WTC11 (cell line): Measurements from ENCODE around the gene ADAMTSL5. TPM values are rescaled to one million over a fixed set of nuclear protein-coding genes. Genes with fewer than 3 reads are reported as not detected.

Experiments
- ATAC-seq: fragments of 200-7000 bp; cut with Tn5 transposase; 2 replicates; pipeline ENCODE4 v1.10.0; 2021; ENCODE audit warnings: mild to moderate bottlenecking, moderate library complexity
- CTCF ChIA-PET: fragments of 300-600 bp; sonication (Branson Sonifier 250); formaldehyde crosslinking; loops from one replicate; lab custom pipeline; 2021; ENCODE audit warnings: antibody characterized with exemption; lab: Charles Lee
- POLR2A ChIA-PET: fragments of 350-600 bp; sonication (Branson Sonifier 250); formaldehyde crosslinking; loops from one replicate; lab custom pipeline; 2021; ENCODE audit warnings: antibody characterized with exemption; lab: Charles Lee
- DNase-seq: peaks from one replicate; pipeline ENCODE4 v3.0.0; 2021; ENCODE audit warnings: low spot score
- H3K27ac Mint-ChIP-seq: 2 replicates; pipeline ENCODE4 v1.8.0; 2021; ENCODE audit warnings: mixed read lengths
- H3K27me3 Mint-ChIP-seq: 2 replicates; pipeline ENCODE4 v1.8.0; 2021; ENCODE audit warnings: low read depth, mild to moderate bottlenecking, moderate library complexity, mixed read lengths
- H3K36me3 Mint-ChIP-seq: 2 replicates; pipeline ENCODE4 v1.8.0; 2021; ENCODE audit warnings: mixed read lengths
- H3K4me1 Mint-ChIP-seq: 2 replicates; pipeline ENCODE4 v1.8.0; 2022; ENCODE audit warnings: mixed read lengths
- H3K4me3 Mint-ChIP-seq: 2 replicates; pipeline ENCODE4 v1.8.0; 2021; ENCODE audit warnings: mild to moderate bottlenecking, moderate library complexity, mixed read lengths
- H3K9me3 Mint-ChIP-seq: 2 replicates; pipeline ENCODE4 v1.8.0; 2021; ENCODE audit warnings: mixed read lengths
- IRF2 ChIP-seq: sonication (generic); formaldehyde crosslinking; IDR thresholded peaks from 2 replicates; pipeline ENCODE4 v1.8.0; 2022; ENCODE audit warnings: low read depth, missing genetic modification reagents, borderline replicate concordance
- ZNF396 ChIP-seq: fragments of 250-450 bp; sonication (Bioruptor Pico); IDR thresholded peaks from 2 replicates; pipeline ENCODE4 v1.8.0; 2021; ENCODE audit warnings: mild to moderate bottlenecking, moderate library complexity, borderline replicate concordance
- total RNA-seq: library from RNA; stranded (reverse); gene quantifications from 3 replicates; pipeline ENCODE4 v1.2.3, GENCODE V29; 2021
- TF ChIP-seq, protein P1 (sequence below): sonication (generic); formaldehyde crosslinking; IDR thresholded peaks from 2 replicates; pipeline ENCODE4 v1.8.1; 2023; ENCODE audit warnings: mild to moderate bottlenecking, moderate library complexity, missing genetic modification reagents
- TF ChIP-seq, protein P2 (sequence below): sonication (generic); formaldehyde crosslinking; IDR thresholded peaks from 2 replicates; pipeline ENCODE4 v1.8.1; 2023; ENCODE audit warnings: mild to moderate bottlenecking, missing genetic modification reagents
- TF ChIP-seq, protein P3 (sequence below): fragments of 250-450 bp; sonication (Bioruptor Pico); IDR thresholded peaks from 2 replicates; pipeline ENCODE4 v1.9.0; 2021; ENCODE audit warnings: mild to moderate bottlenecking
- TF ChIP-seq, protein P4 (sequence below): sonication (generic); formaldehyde crosslinking; IDR thresholded peaks from 2 replicates; pipeline ENCODE4 v1.8.0; 2023; ENCODE audit warnings: missing genetic modification reagents, mild to moderate bottlenecking, borderline replicate concordance
- TF ChIP-seq, protein P5 (sequence below): sonication (generic); formaldehyde crosslinking; IDR thresholded peaks from 2 replicates; pipeline ENCODE4 v1.8.0; 2022; ENCODE audit warnings: mild to moderate bottlenecking, missing genetic modification reagents
- TF ChIP-seq, protein P6 (sequence below): sonication (generic); formaldehyde crosslinking; IDR thresholded peaks from 2 replicates; pipeline ENCODE4 v1.8.1; 2023; ENCODE audit warnings: mild to moderate bottlenecking, missing genetic modification reagents

Gene ADAMTSL5
- total RNA-seq, 1 experiment from 2014 or later: 1.5 TPM

DNA sequence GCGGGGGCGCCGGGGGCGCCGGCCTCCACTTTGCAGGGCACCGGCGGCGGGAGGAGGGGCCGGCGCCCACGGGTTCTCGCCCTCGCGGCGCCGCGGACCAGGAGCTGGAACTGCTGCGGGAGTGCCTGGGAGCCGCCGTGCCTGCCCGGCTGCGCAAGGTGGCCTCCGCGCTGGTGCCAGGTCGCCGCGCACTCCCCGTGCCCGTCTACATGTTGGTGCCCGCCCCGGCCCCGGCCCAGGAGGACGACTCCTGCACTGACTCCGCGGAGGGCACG, 45.7 kb downstream of the ADAMTSL5 start:
- ChIA-PET POLR2A (no interaction called here), CTCF (interaction anchor here (1.3 to 5.0 kb wide), 11 partner anchors 8 to 359 kb away, joined by 3 to 76 read pairs (median 9); partner anchors contain the start of gene REEP6)
- H3K4me3 Mint-ChIP-seq: no peak overlapping the region
- ATAC-seq: no peak
- no peak overlapping the region for H3K27ac Mint-ChIP-seq
- peaks cover 76% of the 10 kb centered on the region for H3K27me3 Mint-ChIP-seq
- TF ChIP-seq, protein P1, sequence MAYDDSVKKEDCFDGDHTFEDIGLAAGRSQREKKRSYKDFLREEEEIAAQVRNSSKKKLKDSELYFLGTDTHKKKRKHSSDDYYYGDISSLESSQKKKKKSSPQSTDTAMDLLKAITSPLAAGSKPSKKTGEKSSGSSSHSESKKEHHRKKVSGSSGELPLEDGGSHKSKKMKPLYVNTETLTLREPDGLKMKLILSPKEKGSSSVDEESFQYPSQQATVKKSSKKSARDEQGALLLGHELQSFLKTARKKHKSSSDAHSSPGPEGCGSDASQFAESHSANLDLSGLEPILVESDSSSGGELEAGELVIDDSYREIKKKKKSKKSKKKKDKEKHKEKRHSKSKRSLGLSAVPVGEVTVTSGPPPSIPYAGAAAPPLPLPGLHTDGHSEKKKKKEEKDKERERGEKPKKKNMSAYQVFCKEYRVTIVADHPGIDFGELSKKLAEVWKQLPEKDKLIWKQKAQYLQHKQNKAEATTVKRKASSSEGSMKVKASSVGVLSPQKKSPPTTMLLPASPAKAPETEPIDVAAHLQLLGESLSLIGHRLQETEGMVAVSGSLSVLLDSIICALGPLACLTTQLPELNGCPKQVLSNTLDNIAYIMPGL (CRISPR knock-in tag): peak; percentile 44; the same call in 1 of the 2 replicates
- TF ChIP-seq IRF2 (CRISPR knock-in tag): no peak
- H3K9me3 Mint-ChIP-seq: no peaks in the 10 kb centered on the region
- H3K4me1 Mint-ChIP-seq: peaks cover 2% of the 10 kb centered on the region; the same call in 1 of the 2 replicates
- no peak for DNase-seq
- no peaks in the 10 kb centered on the region for H3K36me3 Mint-ChIP-seq

DNA sequence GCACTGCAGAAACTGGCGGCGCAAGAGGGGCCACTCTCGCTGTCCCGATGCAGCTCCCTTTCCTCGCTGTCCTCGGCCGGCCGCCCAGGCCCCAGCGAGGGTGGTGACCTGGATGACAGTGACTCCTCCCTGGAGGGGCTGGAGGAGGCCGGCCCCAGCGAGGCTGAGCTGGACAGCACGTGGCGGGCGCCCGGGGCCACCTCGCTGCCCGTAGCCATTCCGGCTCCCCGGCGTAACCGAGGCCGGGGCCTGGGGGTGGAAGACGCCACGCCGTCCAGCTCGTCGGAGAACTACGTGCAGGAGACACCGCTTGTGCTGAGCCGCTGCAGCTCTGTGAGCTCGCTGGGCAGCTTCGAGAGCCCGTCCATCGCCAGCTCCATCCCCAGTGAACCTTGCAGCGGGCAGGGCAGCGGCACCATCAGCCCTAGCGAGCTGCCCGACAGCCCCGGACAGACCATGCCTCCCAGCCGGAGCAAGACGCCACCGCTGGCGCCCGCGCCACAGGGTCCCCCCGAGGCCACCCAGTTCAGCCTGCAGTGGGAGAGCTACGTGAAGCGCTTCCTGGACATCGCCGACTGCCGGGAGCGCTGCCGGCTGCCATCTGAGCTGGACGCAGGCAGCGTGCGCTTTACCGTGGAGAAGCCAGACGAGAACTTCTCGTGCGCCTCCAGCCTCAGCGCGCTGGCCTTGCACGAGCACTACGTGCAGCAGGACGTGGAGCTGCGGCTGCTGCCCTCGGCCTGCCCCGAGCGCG, 46.2 kb downstream of the ADAMTSL5 start:
- Mint-ChIP-seq H3K4me1 (peaks cover 2% of the 10 kb centered on the region; the same call in 1 of the 2 replicates), H3K27ac (no peak overlapping the region), H3K9me3 (no peaks in the 10 kb centered on the region), H3K4me3 (peak overlapping the region; percentile 22; the same call in 1 of the 2 replicates), H3K27me3 (peaks cover 71% of the 10 kb centered on the region), H3K36me3 (no peaks in the 10 kb centered on the region)
- ChIA-PET POLR2A (interaction anchor here (1.7 kb wide), 1 partner anchor 11 kb away, joined by 10 read pairs; no protein-coding TSS in a partner anchor), CTCF (interaction anchor here (0.9 to 5.0 kb wide), 17 partner anchors 8 to 360 kb away, joined by 3 to 76 read pairs (median 7); partner anchors contain the start of gene REEP6)
- ATAC-seq (no peak), DNase-seq (peak; percentile 23)
- TF ChIP-seq, protein P2, sequence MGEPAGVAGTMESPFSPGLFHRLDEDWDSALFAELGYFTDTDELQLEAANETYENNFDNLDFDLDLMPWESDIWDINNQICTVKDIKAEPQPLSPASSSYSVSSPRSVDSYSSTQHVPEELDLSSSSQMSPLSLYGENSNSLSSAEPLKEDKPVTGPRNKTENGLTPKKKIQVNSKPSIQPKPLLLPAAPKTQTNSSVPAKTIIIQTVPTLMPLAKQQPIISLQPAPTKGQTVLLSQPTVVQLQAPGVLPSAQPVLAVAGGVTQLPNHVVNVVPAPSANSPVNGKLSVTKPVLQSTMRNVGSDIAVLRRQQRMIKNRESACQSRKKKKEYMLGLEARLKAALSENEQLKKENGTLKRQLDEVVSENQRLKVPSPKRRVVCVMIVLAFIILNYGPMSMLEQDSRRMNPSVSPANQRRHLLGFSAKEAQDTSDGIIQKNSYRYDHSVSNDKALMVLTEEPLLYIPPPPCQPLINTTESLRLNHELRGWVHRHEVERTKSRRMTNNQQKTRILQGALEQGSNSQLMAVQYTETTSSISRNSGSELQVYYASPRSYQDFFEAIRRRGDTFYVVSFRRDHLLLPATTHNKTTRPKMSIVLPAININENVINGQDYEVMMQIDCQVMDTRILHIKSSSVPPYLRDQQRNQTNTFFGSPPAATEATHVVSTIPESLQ (CRISPR knock-in tag): no peak
- no peak for TF ChIP-seq ZNF396 (CRISPR knock-in tag)
- TF ChIP-seq, protein P3, sequence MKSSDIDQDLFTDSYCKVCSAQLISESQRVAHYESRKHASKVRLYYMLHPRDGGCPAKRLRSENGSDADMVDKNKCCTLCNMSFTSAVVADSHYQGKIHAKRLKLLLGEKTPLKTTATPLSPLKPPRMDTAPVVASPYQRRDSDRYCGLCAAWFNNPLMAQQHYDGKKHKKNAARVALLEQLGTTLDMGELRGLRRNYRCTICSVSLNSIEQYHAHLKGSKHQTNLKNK (CRISPR knock-in tag): no peak
- TF ChIP-seq, protein P4, sequence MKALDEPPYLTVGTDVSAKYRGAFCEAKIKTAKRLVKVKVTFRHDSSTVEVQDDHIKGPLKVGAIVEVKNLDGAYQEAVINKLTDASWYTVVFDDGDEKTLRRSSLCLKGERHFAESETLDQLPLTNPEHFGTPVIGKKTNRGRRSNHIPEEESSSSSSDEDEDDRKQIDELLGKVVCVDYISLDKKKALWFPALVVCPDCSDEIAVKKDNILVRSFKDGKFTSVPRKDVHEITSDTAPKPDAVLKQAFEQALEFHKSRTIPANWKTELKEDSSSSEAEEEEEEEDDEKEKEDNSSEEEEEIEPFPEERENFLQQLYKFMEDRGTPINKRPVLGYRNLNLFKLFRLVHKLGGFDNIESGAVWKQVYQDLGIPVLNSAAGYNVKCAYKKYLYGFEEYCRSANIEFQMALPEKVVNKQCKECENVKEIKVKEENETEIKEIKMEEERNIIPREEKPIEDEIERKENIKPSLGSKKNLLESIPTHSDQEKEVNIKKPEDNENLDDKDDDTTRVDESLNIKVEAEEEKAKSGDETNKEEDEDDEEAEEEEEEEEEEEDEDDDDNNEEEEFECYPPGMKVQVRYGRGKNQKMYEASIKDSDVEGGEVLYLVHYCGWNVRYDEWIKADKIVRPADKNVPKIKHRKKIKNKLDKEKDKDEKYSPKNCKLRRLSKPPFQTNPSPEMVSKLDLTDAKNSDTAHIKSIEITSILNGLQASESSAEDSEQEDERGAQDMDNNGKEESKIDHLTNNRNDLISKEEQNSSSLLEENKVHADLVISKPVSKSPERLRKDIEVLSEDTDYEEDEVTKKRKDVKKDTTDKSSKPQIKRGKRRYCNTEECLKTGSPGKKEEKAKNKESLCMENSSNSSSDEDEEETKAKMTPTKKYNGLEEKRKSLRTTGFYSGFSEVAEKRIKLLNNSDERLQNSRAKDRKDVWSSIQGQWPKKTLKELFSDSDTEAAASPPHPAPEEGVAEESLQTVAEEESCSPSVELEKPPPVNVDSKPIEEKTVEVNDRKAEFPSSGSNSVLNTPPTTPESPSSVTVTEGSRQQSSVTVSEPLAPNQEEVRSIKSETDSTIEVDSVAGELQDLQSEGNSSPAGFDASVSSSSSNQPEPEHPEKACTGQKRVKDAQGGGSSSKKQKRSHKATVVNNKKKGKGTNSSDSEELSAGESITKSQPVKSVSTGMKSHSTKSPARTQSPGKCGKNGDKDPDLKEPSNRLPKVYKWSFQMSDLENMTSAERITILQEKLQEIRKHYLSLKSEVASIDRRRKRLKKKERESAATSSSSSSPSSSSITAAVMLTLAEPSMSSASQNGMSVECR (CRISPR knock-in tag): no peak
- TF ChIP-seq, protein P5, sequence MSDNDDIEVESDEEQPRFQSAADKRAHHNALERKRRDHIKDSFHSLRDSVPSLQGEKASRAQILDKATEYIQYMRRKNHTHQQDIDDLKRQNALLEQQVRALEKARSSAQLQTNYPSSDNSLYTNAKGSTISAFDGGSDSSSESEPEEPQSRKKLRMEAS (CRISPR knock-in tag): peak; percentile 73; the same call in 1 of the 2 replicates
- TF ChIP-seq, protein P6, sequence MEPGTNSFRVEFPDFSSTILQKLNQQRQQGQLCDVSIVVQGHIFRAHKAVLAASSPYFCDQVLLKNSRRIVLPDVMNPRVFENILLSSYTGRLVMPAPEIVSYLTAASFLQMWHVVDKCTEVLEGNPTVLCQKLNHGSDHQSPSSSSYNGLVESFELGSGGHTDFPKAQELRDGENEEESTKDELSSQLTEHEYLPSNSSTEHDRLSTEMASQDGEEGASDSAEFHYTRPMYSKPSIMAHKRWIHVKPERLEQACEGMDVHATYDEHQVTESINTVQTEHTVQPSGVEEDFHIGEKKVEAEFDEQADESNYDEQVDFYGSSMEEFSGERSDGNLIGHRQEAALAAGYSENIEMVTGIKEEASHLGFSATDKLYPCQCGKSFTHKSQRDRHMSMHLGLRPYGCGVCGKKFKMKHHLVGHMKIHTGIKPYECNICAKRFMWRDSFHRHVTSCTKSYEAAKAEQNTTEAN (CRISPR knock-in tag): no peak
